Sigmoid colon (tissue), 3 donors: ENCODE data around the gene RYR3.

Experiments
- POLR2A ChIP-seq, 2 donors: fragments of 450-650 bp; IDR thresholded peaks; one replicate each; pipeline ENCODE4 v1.6.1; 2016; ENCODE audit warnings: antibody characterized with exemption in 2 of 2, mild to moderate bottlenecking in 2 of 2, moderate library complexity in 2 of 2
- TF ChIP-seq, protein P1 (sequence below), 4 experiments: fragments of 450-650 bp in 3 of 4; fragments of 200-600 bp in 1 of 4; IDR thresholded peaks; one replicate each; pipeline ENCODE4 v1.5.1; 2016 to 2019; ENCODE audit warnings: antibody characterized with exemption in 4 of 4, mild to moderate bottlenecking in 3 of 4, moderate library complexity in 2 of 4

DNA sequence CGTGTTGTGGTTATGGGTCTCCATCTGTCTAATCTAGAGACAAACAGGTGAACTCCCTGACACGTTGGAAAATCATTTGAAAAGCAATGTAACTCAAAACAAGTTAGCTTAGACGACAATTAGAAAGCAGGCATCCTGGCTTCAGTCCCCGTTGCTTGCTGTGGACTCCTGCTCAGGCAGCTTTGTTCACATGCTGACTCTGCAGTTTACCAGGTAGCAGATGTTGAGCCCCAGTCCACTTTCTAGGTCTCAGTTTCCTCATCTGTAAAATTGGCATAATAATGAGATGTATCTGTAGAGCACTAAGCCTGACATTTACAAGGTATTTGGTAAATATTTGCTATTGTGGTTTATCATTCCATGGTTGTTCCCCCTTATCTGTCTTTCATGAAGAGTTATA is 330.3 kb downstream of the RYR3 start:
- TF ChIP-seq POLR2A (IDR thresholded peaks at IDR 0.05), result no peak
- TF ChIP-seq, protein P1, sequence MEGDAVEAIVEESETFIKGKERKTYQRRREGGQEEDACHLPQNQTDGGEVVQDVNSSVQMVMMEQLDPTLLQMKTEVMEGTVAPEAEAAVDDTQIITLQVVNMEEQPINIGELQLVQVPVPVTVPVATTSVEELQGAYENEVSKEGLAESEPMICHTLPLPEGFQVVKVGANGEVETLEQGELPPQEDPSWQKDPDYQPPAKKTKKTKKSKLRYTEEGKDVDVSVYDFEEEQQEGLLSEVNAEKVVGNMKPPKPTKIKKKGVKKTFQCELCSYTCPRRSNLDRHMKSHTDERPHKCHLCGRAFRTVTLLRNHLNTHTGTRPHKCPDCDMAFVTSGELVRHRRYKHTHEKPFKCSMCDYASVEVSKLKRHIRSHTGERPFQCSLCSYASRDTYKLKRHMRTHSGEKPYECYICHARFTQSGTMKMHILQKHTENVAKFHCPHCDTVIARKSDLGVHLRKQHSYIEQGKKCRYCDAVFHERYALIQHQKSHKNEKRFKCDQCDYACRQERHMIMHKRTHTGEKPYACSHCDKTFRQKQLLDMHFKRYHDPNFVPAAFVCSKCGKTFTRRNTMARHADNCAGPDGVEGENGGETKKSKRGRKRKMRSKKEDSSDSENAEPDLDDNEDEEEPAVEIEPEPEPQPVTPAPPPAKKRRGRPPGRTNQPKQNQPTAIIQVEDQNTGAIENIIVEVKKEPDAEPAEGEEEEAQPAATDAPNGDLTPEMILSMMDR (IDR thresholded peaks at IDR 0.05), result no peak
